Activated naive CD4-positive, alpha-beta T cell treated with anti-CD3 and anti-CD28 coated beads, Interleukin-2, amount 50 U/mL, for 72 hours (primary cell): ENCODE data around the gene P2RX1. TPM values are rescaled to one million over a fixed set of nuclear protein-coding genes. Genes with fewer than 3 reads are reported as not detected.

Source experiments
- ATAC-seq, 2 donors: fragments of 150-1000 bp; cut with Tn5 transposase; 2 replicates each; pipeline ENCODE4 v1.10.0; 2021; ENCODE audit warnings: mild to moderate bottlenecking in 2 of 2, moderate library complexity in 2 of 2
- DNase-seq, 2 donors: peaks; one replicate each; pipeline ENCODE4 v3.0.0; 2021 to 2022; ENCODE audit warnings: low spot score in 2 of 2
- H3K27ac Mint-ChIP-seq, 2 donors: one replicate each; pipeline ENCODE4 v1.8.0; 2022; ENCODE audit warnings: mild to moderate bottlenecking in 2 of 2, mixed read lengths in 2 of 2
- H3K36me3 Mint-ChIP-seq, 2 donors: one replicate each; pipeline ENCODE4 v1.8.0; 2022; ENCODE audit warnings: mixed read lengths in 2 of 2
- H3K9me3 Mint-ChIP-seq, 2 donors: one replicate each; pipeline ENCODE4 v1.8.0; 2022; ENCODE audit warnings: mixed read lengths in 2 of 2
- total RNA-seq, 2 donors: library from RNA; stranded (reverse); gene quantifications; one replicate each; pipeline ENCODE4 v1.2.3, GENCODE V29; 2022

P2RX1 gene
- total RNA-seq, 2 donors from 2014 or later = 0.14 to 1.5 TPM

DNA sequence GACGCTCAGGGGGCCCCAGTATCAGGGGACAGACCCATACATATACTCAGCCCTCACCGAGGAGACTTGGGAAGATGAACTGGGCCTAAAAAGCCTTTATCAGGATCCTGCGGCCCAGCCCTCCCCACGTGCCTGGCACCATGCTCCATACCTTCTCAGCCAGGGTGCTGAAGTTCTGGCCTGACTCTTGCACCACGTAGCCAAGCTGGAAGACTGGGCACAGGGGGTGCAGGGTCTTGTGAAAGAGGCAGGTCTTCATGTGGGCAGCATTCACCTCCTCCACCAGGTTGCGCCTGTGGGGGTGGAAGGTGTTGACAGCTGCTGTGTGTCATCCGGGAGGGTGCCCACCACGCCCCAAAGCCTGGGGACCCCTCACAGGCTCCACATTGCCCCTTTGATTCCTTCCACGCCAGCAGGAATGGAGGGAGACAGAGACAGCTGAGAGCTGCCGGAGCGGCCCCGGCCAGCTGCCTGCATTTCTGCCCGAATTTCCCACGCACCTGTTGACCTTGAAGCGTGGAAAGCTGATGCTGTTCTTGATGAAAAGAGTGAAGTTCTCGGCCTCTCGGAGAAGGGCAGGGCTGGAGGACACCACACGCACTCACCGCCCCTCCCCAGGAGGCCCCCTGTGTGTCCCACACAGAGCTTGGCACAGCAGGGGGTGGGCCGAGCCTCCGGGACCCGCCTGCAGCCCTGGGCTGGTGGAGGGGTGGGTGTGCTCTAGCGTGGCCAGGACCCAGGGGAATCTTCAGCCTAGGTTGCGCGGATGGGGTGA is 13.0 kb downstream of the P2RX1 start:
- no peak for DNase-seq
- no peak for ATAC-seq
- H3K27ac Mint-ChIP-seq = no peak overlapping the region
- H3K9me3 Mint-ChIP-seq = no peaks in the 10 kb centered on the region
- H3K36me3 Mint-ChIP-seq = no peaks in the 10 kb centered on the region

DNA sequence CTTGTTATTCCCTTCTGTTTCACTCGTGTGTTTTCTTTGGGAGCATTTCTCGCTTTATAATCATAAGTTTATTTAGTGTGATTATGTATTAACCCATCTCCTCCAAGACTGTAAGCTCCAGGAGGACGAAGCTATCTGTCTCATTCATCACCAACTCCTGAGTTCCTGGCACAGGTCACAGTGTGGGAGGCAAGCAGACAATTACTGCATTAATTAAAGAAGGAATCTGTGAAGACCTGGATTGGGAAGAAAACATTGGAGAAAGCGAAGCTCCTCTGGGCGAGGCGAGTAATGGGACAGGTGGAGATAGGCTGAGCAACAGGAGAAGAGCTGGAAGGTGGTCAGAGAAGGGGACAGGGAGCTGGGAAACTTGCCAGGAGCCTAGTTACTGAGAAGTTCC is 15.6 kb downstream of the P2RX1 start:
- ATAC-seq (no peak), DNase-seq (no peak)
- Mint-ChIP-seq H3K27ac (peak overlapping the region in 1 of 2 donors; percentile 13), H3K36me3 (no peaks in the 10 kb centered on the region), H3K9me3 (no peaks in the 10 kb centered on the region)

DNA sequence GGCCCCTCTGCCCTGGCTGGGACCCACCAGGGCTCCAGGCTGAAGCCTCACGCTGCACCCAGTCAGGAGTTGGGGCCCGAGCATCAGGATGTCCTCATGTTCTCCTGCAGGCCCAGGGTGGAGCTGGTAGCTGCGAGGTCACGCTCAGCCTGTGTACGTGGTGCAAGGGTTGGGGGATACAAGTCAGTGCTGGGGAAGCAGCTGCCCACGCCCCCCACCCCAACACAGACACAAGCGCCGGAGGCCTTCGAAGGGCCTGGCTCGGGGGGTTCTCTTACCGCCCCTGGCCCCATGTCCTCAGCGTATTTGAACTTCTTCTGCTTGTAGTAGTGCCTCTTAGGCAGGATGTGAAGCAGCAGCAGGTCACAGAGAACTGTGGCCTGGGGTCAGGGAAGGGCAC is 18.5 kb downstream of the P2RX1 start:
- H3K27ac Mint-ChIP-seq = no peak overlapping the region
- H3K9me3 Mint-ChIP-seq = no peaks in the 10 kb centered on the region
- DNase-seq = no peak
- no peak for ATAC-seq
- no peaks in the 10 kb centered on the region for H3K36me3 Mint-ChIP-seq

DNA sequence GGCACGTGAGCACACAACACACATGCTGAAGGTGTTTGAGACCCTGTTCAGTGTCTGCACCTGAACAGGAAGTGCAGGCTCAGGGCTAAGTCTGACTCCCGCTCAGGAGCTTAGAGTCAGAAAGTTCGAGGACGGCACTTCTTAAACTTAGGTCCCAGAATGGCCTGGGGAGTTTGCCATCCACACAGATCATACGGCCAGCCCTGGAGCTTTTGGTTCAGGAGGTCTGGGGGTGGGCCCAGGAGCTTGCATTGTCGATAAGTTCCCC is 19.4 kb downstream of the P2RX1 start:
- Mint-ChIP-seq H3K9me3 (no peaks in the 10 kb centered on the region), H3K36me3 (no peaks in the 10 kb centered on the region), H3K27ac (no peak overlapping the region)
- ATAC-seq (no peak), DNase-seq (no peak)

DNA sequence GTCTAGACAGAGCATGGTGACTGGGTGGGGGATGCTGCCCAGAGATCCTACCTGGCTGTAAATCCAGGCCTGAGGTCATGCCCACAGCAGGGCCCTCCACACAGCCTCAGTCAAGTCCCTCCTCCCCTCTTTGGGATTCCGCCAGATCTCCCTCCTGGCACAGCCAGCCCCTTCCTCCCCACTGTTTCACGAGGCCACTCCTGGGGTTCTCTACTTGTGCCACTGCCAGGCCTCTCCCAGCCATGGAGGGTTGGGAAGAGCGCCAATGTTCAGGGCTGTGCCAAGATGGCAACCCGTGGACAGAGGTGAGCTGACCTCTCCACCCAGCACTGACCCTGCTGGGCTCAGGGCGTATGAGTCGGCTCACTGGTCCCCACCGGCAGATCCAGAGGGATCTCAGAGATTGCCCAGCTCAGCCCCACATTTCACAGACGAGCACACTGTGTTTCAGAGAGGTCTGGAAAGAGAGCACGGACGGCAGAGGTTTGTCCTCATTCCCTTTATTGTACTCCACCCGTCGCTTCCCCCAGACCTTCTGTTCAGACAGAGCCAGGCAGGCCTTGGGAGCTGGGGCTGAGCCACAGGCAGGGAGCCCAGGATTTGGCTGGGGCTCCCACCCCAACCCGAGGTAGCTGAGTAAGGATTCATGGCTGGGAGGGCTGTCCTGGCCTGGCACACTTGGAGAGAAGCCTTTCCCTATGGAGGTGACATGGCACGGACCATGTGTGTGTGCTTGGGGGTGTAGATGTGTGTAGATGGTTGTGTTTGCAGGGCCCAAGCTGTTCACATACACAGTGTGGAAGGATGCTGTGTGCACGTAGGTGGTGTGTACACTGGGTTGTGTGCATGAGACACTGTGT is 19.9 kb downstream of the P2RX1 start:
- ATAC-seq (no peak), DNase-seq (no peak)
- Mint-ChIP-seq H3K9me3 (no peaks in the 10 kb centered on the region), H3K36me3 (no peaks in the 10 kb centered on the region), H3K27ac (no peak overlapping the region)

DNA sequence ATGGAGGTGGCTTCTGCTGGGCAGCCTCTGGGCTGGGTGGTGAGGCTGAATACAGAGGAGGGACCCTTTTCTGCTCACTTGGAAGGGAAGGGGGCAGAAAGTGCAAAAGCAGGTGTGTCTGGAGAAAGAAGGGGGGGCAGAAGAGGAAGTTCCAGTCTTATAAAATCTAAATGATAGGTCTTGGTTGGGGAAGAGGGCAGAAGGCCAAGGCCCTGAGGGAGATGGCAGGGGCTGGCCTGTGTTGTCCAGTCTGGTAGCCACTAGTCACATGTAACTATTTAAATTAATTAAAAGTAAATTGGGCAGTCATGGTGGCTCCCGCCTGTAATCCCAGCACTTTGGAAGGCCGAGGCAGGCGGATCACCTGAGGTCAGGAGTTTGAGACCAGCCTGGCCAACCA is 20.9 kb downstream of the P2RX1 start:
- no peak for ATAC-seq
- DNase-seq = no peak
- no peaks in the 10 kb centered on the region for H3K36me3 Mint-ChIP-seq
- H3K27ac Mint-ChIP-seq = no peak overlapping the region
- no peaks in the 10 kb centered on the region for H3K9me3 Mint-ChIP-seq

DNA sequence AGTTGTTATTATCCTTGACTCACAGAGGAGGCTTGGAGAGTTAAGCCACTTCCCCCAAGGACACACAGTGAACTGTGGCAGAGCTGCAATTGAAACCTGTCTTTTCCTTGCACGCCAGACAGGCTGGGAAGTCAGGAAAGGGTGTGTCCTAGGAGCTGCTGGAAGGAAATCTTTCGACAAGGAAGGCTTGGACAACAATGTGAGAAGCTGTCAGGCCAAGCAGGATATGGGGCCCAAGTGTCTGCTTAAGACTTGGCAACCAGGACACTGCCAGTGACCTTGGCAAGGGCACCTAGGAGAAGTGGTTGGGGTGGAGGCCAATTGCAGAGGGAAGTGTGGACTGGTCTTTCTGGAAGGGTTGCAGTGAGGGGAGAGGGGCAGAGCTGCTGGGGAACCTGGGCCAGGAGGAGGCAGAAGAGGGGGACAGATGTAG is 21.3 kb downstream of the P2RX1 start:
- ATAC-seq (no peak), DNase-seq (no peak)
- Mint-ChIP-seq H3K36me3 (no peaks in the 10 kb centered on the region), H3K27ac (peak overlapping the region in 1 of 2 donors; percentile 57), H3K9me3 (no peaks in the 10 kb centered on the region)

DNA sequence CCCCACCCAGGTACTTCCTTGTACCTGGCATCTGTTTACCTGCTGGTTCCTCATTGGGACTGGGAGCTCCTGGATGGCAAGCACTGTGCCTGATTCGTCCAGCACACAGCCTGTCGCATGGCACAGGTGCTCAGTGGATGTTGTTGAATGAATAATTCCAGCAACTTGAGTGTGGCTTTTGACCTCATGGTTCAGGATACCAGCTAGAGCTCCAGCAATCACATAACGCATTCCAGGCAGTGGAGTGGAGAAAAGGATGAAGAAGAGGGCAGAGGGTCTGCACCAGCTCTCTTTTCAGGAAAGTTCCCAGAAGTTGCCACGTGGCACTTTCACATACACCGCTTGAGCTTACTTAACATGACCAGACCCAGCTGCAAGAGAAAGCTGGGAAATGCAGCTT is 22.1 kb downstream of the P2RX1 start:
- no peak for ATAC-seq
- DNase-seq = no peak
- Mint-ChIP-seq H3K36me3 (no peaks in the 10 kb centered on the region), H3K27ac (peak overlapping the region in 1 of 2 donors; percentile 73), H3K9me3 (no peaks in the 10 kb centered on the region)

DNA sequence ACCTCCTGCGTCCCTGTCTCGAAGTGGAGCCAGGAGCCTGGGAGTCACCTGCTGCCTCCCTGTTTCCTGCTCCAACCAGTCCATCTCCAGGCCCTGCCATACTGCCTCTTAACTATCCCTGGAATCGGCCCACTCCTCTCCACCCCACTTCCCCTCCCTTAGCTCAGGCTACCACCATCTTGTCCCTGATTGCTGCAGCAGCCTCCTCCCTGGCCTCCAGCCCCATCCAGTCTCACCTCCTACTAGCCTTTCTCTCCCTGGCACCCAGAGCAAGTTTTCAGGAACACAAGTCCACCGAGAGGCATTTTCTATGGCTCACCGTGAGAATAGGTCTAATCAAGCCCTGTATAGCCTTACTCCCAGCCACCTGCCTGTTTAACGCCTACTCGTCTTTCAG is 22.5 kb downstream of the P2RX1 start:
- no peak for ATAC-seq
- peak overlapping the region; percentile 73 to 94 for H3K27ac Mint-ChIP-seq
- no peaks in the 10 kb centered on the region for H3K36me3 Mint-ChIP-seq
- no peak for DNase-seq
- no peaks in the 10 kb centered on the region for H3K9me3 Mint-ChIP-seq

DNA sequence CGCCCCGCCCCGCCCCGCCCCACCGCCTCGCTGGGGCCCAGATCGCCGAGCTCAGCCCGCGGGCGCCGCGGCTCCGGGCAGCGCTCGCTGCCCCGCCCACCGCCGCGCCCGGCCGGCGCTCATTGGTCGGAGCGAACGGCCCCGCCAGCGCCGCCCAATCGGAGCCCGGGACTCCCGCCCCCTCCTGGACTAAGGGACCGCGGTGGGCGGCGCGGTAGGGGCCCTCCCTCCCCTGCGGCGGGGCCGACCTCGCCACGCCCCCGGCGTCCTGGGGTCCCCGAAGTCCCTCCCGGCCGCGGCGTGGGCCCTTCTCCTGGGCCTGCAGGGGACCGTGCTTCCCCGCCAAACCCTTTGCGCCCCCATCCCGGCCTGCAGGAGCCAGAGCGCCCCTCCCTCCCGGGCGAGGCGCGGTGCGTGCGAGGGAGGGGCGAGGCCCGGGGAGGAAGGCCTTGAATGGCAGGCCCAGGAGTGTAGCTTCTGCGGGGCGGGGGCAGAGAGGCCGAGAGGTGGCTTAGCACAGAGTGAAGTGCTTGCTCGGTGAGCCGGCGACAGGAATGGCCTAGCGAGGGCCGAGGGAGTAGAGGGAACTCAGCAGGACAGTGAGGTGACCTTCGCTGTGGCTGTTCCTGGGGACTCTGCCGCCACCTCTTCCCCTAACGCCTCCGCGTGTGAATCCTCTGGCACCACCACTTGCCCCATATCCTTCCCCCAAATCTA is 23.1 kb downstream of the P2RX1 start, which contains the start of gene CAMKK1:
Gene CAMKK1, minus strand, starts transcription at position 51 of the 717 bp plus-strand sequence. CDS start 7,366 bp downstream, outside the sequence.
- Mint-ChIP-seq H3K36me3 (no peaks in the 10 kb centered on the region), H3K9me3 (no peaks in the 10 kb centered on the region), H3K27ac (peak within 1 kb of the TSS; percentile 73 to 94)
- DNase-seq (peak; percentile 93 to 95), ATAC-seq (peak; percentile 87 to 90)

DNA sequence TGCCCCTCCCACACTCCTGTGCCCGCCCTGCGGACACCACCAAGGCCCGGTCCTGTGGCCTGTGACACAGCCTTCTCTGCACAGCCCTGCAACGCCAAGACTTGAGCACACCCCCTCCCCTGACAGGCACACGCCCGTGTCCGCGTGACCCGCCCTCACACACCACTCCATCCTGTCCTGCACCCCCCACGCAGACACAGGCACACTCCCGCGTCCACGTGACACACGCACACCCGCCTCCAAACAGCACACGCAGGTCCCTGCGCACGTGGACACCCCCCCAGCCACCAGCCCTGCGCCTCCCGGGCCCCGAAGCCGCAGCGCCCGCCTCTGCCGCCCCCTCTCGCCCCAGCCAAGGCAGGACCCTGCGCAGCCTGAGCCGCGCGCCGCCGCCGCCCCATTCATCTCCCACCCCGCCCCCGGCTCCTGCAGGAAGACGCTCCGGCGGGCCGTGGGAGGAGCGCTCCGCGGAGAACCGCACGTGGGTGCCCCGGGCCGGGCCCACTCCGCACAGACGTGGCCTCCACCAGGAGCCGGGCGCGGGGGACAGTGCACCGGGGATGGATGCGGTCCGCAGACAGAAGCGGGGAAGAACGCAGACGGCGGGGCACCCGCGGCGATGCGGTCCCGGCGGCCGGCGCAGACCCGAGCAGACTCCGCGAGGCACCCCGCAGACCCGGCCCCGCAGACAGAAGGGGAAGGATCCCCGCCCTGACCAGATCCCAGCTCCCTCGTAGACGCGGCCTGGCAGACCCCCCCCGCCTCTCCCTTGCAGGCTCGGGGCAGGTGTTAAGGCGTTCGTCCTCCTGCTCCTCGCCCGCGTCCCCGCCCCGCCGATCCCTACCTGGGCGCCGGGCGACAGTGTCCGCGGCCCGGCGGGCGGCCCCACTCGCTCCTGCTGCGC is 23.9 kb downstream of the P2RX1 start:
- H3K9me3 Mint-ChIP-seq = no peaks in the 10 kb centered on the region
- peak; percentile 29 to 56 for ATAC-seq
- H3K36me3 Mint-ChIP-seq = no peaks in the 10 kb centered on the region
- DNase-seq = peak; percentile 47 to 72
- no peak overlapping the region for H3K27ac Mint-ChIP-seq

DNA sequence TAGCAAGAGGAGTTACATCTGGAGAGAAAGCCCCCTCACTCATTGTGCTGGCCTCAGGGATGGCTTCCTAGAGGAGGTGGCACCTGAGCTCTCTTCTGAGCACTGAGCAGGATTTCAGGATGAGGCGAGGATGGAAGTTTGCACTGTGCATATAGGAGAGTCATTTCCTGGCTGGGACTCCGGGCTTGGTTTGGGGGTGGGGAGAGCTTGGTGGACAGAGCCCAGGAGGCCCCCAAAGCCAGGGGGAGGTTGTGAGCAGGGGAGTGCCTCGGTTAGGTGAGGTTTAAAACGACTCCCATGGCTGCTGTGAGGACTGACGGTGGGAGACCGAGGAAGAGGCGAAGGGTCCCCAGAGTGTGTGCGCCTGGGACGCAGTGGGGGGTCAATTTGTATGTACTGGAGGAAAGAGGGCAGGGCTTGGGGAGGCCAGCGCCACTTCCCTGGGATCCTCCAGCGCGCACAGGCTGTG is 24.6 kb downstream of the P2RX1 start:
- ATAC-seq = no peak
- peak overlapping the region in 1 of 2 donors; percentile 12 for H3K27ac Mint-ChIP-seq
- H3K9me3 Mint-ChIP-seq = no peaks in the 10 kb centered on the region
- DNase-seq = no peak
- no peaks in the 10 kb centered on the region for H3K36me3 Mint-ChIP-seq

DNA sequence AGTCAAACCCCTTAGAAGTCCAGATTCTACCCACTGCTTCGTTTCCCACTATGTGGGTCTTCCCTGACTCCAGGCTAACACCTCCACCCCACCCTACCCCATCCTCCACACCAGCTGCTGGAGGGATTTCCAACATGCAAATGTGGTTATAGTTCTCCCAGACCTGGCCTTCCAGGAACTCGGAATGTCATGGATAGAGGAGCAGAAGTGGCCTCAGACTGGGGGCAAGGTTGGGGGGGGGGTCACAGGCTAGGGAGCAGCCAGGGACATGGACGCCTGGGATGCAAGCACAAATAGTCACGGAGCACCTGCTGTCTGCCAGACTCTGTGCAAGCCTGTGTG is 25.4 kb downstream of the P2RX1 start:
- Mint-ChIP-seq H3K27ac (peak overlapping the region in 1 of 2 donors; percentile 22), H3K36me3 (no peaks in the 10 kb centered on the region), H3K9me3 (no peaks in the 10 kb centered on the region)
- DNase-seq (no peak), ATAC-seq (no peak)

DNA sequence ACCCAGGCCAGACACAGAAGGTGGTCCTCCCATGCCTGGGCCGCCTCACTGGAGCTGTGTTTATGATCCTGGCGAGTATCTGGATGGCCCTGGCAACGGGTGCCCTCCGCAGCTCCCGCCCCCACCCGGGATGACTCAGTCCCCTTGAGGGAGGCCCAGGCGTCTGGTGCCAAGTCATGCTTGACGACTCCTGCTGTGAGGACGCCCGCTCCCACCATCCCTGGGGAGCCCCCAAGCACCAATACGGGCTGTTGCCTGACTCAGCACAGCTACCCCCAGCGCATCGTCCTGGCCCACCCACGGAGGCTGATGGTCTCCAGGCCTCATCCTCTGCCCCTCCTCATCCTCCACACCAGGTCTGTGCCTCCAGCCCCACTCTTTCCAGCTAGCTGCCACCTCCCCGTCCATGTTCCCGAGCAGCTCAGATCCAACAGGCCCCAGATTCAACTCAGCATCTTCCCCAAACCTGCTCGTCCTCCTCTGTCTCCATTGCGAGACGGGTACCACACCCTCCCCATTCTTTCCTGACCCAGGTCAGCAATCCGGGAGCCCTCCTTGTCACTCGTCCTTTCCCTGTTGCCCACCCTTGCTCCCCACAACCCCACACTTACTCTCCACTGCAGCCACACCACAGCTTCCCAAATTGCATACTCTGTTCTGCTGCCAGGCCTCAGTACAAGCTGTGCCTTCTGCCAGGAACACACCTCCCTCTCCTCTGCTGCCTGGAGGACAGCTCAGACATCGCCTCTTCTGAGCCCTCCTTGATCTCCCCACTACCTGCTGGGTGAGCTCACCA is 26.0 kb downstream of the P2RX1 start:
- H3K36me3 Mint-ChIP-seq = no peaks in the 10 kb centered on the region
- ATAC-seq = no peak
- H3K9me3 Mint-ChIP-seq = no peaks in the 10 kb centered on the region
- no peak for DNase-seq
- H3K27ac Mint-ChIP-seq = peak overlapping the region in 1 of 2 donors; percentile 22

DNA sequence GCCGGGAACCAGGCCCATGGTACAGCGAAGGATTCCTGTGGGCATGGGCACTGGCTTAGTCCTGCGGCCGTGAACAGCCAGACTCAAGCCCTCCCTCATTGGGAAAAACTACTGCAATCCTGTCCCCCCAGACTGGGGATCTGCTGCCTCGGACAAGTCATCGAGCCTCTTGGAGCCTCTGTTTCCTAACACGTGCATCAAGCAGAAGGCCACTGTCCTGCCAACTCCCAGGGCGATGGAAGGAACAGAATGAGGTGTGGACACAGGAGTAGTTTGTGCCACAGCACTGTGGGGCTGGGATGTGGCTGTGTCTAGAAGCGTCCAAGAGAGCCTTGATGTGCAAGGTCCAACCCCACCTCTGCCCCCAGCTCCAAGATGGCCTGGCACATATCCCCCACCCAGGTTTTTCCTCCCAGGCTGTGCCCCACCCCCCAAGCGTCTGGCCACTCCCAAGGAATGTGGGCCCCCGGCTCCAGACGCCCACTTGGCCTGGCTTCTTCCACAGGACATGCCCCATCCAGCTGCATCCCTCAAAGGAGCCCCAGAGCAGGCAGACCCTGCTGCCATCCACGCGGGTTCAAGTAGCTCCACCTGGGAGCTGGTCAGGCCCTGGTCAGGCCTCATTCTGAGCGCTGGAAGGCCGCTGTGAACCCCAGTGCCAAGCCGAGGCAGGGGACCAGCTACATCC is 26.8 kb downstream of the P2RX1 start:
- Mint-ChIP-seq H3K9me3 (no peaks in the 10 kb centered on the region), H3K36me3 (no peaks in the 10 kb centered on the region), H3K27ac (peak overlapping the region in 1 of 2 donors; percentile 14)
- no peak for DNase-seq
- ATAC-seq = no peak
